ENCODE results near the gene LMX1B. TPM values are rescaled to one million over a fixed set of nuclear protein-coding genes. Genes with fewer than 3 reads are reported as not detected.

Gene LMX1B
- polyA plus RNA-seq, 1 donor from 2014 or later: not detected

DNA sequence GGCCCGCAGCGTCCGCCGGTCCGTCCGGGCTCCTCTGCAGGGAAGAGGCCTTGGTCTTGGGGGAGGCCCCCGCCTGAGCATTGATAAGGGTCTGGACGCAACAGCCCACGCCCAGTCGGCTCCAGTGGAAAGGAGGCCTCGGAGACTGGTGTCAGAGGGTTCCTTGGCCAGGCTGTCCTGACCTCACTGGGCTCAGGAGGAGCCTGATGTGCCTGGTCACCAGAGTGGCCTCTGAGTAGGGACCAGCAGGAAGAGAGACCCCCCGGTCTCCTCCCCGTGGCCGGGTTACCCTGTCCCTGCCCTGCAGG is 13.2 kb downstream of the LMX1B start:
- Histone ChIP-seq H4K20me1 (ENCODE audit: insufficient read depth) (no peaks in the 10 kb centered on the region), H3K27me3 (ENCODE audit: insufficient read depth, low read depth, low read length) (peaks cover 98% of the 10 kb centered on the region), H3K79me2 (replicated peaks; ENCODE audit: insufficient read depth, low read length) (no peaks in the 10 kb centered on the region), H3K9ac (ENCODE audit: low read length) (no peak overlapping the region), H2AFZ (ENCODE audit: low read depth, low read length) (no peak overlapping the region), H3K4me2 (ENCODE audit: low read length) (no peak overlapping the region), H3K9me2 (ENCODE audit: insufficient read depth, low read length) (no peaks in the 10 kb centered on the region), H3F3A (ENCODE audit: insufficient read depth, low read length, poor library complexity, severe bottlenecking) (no peaks in the 10 kb centered on the region), H3K27ac (ENCODE audit: low read length) (no peak overlapping the region), H3K4me3 (ENCODE audit: low read length) (no peak overlapping the region), H3K9me3 (ENCODE audit: low read length) (no peaks in the 10 kb centered on the region), H3K36me3 (ENCODE audit: insufficient read depth, low read length) (no peaks in the 10 kb centered on the region)
- no peak for TF ChIP-seq POLR2AphosphoS5 (IDR thresholded peaks at IDR 0.05)
- no peak for TF ChIP-seq TAF1 (IDR thresholded peaks at IDR 0.05; ENCODE audit: low read depth)
- TF ChIP-seq CTCF (IDR thresholded peaks at IDR 0.05; ENCODE audit: poor library complexity, severe bottlenecking): no peak
- no peak for TF ChIP-seq RAD21 (conservative IDR thresholded peaks at IDR 0.05)
- TF ChIP-seq EP300 (conservative IDR thresholded peaks at IDR 0.05; ENCODE audit: poor library complexity, severe bottlenecking): no peak
- no peak for TF ChIP-seq REST (IDR thresholded peaks at IDR 0.05; ENCODE audit: borderline replicate concordance)
- TF ChIP-seq SMC3 (conservative IDR thresholded peaks at IDR 0.05; ENCODE audit: poor library complexity): no peak
- TF ChIP-seq MXI1 (conservative IDR thresholded peaks at IDR 0.05; ENCODE audit: poor library complexity, severe bottlenecking): no peak
- TF ChIP-seq EZH2 (IDR thresholded peaks at IDR 0.05; ENCODE audit: borderline replicate concordance, insufficient read depth, low read length, poor library complexity, severe bottlenecking): no peak

DNA sequence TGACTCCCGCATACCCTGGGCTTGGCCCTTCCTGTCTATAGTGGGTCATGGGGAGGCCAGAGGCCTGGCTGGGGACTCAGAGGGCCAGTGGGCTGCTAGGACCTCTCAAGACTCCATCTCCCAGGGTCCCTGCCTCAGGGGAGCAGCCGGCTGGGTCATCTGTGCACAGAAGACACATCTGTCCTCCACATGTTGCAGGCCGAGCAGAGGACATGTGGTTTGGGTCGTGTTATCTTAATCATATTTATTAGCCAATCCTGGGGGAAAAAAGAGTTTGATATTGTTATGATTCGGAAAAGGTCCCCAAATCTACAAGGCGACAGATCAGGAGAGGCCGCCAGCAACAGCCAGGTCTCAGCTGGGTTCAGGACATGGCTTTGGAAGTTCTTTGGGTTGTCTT is 14.4 kb downstream of the LMX1B start:
- Histone ChIP-seq H2AFZ (ENCODE audit: low read depth, low read length) (no peak overlapping the region), H3K4me2 (ENCODE audit: low read length) (no peak overlapping the region), H3K9me2 (ENCODE audit: insufficient read depth, low read length) (no peaks in the 10 kb centered on the region), H3K4me3 (ENCODE audit: low read length) (no peak overlapping the region), H4K20me1 (ENCODE audit: insufficient read depth) (no peaks in the 10 kb centered on the region), H3K27ac (ENCODE audit: low read length) (no peak overlapping the region), H3K27me3 (ENCODE audit: insufficient read depth, low read depth, low read length) (peaks cover 91% of the 10 kb centered on the region), H3K9me3 (ENCODE audit: low read length) (no peaks in the 10 kb centered on the region), H3K9ac (ENCODE audit: low read length) (no peak overlapping the region), H3K79me2 (replicated peaks; ENCODE audit: insufficient read depth, low read length) (no peaks in the 10 kb centered on the region), H3F3A (ENCODE audit: insufficient read depth, low read length, poor library complexity, severe bottlenecking) (no peaks in the 10 kb centered on the region), H3K36me3 (ENCODE audit: insufficient read depth, low read length) (no peaks in the 10 kb centered on the region)
- TF ChIP-seq POLR2AphosphoS5 (IDR thresholded peaks at IDR 0.05) (no peak), MXI1 (conservative IDR thresholded peaks at IDR 0.05; ENCODE audit: poor library complexity, severe bottlenecking) (no peak), SMC3 (conservative IDR thresholded peaks at IDR 0.05; ENCODE audit: poor library complexity) (no peak), EP300 (conservative IDR thresholded peaks at IDR 0.05; ENCODE audit: poor library complexity, severe bottlenecking) (no peak), CTCF (IDR thresholded peaks at IDR 0.05; ENCODE audit: poor library complexity, severe bottlenecking) (no peak), TAF1 (IDR thresholded peaks at IDR 0.05; ENCODE audit: low read depth) (no peak), RAD21 (conservative IDR thresholded peaks at IDR 0.05) (no peak), REST (IDR thresholded peaks at IDR 0.05; ENCODE audit: borderline replicate concordance) (no peak), EZH2 (IDR thresholded peaks at IDR 0.05; ENCODE audit: borderline replicate concordance, insufficient read depth, low read length, poor library complexity, severe bottlenecking) (no peak)

All from neural cell (in vitro differentiated cells).